ENCODE data around the gene UXT.

- TF ChIP-seq CTCF (conservative IDR thresholded peaks at IDR 0.05; ENCODE audit: low read depth, low read length) = no peak
- no peak for TF ChIP-seq EZH2phosphoT487 (IDR thresholded peaks at IDR 0.05; ENCODE audit: borderline replicate concordance, low read length)
- TF ChIP-seq EZH2 (IDR thresholded peaks at IDR 0.05; ENCODE audit: low read length, unreplicated experiment) = no peak
These were observed 2.6 kb upstream of the UXT start for GRCh38 chrX:47661539-47661938.

Measured in PC-3 (cell line).